ENCODE results near the gene MRTFA.
A peak's percentile ranks its signal among the peaks of the same experiment; 100 is the strongest.

GRCh38 chr22:40651563-40652501 lies 15.3 kb upstream of the MRTFA start:
- no peak for TF ChIP-seq CTCF (conservative IDR thresholded peaks at IDR 0.05)
- peak; percentile 59; the same call in 1 of the 2 replicates for TF ChIP-seq ZFX (IDR thresholded peaks at IDR 0.05)
